Kidney glomerular epithelial cell (primary cell): ENCODE measurements around the gene APMAP.

ENCODE experiments used
- DNase-seq: peaks from one replicate; lab custom pipeline; 2025; lab: John Stamatoyannopoulos, UW

Gene APMAP

DNA sequence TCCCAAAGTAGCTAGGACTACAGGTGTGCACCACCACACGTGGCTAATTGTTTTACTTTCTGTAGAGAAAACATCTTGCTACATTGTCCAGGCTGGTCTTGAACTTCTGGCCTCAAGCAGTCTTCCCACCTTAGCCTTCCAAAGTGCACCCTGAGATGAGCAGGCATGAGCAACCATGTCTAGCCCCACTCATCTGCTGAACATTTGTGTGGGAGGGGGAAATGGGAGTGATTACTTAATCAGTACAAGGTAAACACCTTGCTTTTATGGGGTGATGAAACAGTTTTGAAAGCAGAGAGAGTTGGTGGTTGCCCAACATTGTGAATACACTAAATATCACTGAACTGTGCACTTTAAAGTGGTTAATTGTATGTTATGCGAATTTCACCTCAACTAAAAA lies 5.3 kb downstream of the APMAP start:
- DNase-seq: no peak

DNA sequence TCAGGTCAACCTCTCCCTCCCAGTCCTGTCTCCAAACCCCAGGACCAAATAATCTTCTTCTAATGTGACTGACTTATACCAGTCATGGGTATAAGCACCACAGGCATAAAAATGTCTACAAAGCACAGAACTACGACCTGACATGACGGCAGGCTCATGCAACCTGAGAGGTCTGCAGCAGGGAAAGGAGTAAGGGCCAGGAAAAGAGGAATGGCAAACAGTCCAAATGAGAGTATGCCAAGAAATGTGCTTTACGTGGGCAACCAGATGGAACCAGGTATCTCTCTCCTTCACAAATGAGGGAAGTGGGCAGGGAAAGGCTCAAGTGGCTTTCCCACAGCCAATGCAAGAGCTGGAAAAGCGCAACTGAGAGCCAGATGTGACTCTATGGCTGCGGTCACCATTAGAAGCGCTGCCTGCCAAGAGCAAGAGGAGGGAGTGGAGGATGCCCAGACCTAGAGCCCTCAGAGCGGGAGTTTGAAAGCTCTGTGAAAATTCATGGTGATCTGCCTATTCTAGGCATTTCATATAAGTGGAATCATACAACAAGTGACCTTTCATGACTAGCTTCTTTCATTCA lies 6.0 kb downstream of the APMAP start:
- no peak for DNase-seq

DNA sequence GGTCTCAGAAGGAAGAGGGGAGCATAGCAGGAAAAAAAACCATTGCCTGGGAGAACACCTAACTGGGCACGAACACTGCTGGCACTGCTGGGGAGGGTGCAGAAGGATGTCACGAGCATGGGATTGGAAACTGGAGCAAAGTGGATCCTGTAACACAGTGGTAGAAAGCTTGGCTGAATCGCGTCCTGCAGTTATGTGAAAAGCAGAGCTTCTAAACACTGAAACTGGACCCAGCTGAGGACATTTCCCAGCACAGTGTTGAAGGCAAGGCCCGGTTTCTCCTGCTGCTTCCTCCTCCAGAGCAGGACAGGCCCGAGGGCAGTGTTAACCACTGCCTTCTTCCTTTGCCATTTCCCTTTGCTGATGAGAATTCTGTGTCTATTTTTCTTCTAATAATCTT lies 6.7 kb downstream of the APMAP start:
- no peak for DNase-seq

DNA sequence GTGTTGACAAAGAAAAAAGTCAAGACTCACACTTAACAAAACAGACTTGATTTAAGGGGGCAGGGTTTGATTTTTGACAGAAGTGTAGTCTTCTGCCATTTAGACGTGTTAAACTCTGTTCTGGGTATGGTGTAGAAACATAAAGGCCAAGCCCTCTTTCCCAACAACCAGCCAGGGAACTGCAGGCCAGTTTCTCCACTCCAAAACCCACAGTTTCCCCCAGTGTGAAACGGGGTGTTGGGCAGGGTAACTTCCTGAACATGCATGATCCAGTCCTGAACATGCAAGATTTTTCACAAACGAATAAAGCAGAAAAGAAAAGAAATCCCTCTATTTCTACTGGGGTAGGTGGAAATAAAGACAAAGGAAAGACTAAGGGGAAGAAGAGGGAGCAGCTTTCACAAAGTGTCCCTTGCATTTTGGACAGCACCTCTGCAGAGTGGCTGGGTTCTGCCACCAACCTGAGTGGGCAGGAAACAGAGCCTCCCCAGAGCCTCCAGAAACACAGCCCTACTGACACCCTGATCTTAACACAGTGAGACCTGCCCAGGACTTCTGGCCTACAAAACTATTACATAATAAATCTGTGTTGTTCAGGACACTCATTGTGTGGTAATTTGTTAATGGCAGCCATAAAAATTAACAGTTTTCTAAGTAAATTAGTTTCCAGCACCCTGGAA lies 7.5 kb downstream of the APMAP start:
- no peak for DNase-seq

DNA sequence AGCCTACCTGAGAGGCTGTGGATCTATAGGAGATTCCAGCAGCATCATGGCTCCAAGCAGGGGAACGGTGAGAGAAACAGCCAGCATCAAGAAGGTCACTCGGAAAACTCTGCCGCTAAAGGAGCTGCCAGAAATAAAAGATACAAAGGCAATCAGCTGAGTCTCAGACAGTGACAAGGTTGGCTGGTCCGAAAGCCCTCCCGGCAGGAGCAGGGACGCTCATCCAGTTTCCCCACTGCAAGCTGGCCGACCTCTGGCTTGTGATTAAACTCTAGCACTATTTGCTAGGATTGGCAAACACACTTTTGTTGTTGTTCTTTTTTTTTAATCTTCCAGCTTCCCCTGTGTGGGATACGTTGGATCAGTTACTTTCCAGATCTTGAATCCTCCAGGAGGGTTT lies 8.7 kb downstream of the APMAP start:
- DNase-seq: no peak

DNA sequence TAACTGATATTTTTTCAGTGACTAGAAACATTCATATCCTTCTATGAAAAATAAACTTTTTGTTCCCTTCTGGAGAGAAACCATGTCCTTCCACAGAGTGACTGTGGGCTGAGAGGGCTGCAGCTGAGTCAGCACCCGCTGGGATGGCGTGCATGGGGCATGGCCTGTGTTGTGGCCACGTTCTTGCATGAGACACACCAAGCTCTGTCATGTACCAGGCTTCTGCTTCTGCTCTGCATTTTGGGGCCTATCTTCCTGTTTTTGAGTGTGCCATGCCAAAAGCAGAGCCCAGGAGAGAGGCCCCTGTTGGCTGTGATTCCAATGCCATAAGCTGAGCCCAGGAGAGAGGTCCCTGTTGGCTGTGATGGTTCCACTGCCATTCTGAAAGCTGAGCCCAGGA lies 10.8 kb downstream of the APMAP start:
- no peak for DNase-seq

DNA sequence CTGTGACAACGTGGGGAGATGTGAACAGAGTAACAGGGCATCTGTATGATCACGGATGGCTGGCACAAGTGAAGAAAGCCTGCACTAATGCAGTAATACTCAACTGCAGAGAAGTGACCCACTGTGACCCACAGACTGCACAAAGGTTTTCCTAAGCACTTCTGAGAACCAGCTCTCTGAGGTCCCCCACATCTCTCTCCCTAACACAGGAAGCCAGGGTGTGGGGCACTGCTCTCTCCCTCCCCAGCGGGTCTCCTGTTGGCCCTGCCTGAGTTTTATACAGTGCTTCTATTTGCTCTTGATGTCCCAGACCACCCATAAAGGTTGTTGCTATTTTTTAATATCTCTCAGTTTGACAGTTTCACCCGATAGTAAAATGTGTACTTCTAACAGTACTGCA lies 11.3 kb downstream of the APMAP start:
- DNase-seq: no peak

DNA sequence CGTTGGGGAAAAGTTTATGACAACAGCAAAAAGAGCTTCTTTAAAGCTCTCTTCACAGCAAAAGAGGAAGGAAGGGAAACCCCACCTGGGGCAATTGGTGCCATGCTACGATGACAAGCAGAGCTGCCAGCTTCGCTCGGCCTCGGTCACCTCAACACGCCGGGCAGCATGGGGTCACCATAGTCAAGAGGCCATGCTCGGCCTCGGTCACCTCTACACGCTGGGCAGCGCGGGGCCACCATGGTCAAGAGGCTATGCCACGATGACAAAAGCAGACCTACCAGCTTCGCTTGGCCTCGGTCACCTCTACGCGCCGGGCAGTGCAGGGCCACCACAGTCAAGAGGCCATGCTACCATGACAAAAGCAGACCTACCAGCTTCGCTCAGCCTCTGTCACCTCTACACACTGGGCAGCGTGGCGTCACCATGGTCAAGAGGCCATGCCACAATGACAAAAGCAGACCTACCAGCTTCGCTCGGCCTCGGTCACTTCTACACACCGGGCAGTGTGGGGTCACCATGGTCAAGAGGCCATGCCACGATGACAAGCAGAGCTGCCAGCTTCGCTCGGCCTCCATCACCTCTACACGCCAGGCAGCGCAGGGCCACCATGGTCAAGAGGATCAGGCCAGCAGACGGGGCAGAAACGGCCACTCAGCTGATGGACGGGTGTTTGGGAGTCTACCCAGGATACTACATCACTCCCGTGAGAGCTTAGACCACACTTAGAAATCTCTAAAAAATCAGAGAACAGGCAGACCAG lies 12.1 kb downstream of the APMAP start:
- no peak for DNase-seq

DNA sequence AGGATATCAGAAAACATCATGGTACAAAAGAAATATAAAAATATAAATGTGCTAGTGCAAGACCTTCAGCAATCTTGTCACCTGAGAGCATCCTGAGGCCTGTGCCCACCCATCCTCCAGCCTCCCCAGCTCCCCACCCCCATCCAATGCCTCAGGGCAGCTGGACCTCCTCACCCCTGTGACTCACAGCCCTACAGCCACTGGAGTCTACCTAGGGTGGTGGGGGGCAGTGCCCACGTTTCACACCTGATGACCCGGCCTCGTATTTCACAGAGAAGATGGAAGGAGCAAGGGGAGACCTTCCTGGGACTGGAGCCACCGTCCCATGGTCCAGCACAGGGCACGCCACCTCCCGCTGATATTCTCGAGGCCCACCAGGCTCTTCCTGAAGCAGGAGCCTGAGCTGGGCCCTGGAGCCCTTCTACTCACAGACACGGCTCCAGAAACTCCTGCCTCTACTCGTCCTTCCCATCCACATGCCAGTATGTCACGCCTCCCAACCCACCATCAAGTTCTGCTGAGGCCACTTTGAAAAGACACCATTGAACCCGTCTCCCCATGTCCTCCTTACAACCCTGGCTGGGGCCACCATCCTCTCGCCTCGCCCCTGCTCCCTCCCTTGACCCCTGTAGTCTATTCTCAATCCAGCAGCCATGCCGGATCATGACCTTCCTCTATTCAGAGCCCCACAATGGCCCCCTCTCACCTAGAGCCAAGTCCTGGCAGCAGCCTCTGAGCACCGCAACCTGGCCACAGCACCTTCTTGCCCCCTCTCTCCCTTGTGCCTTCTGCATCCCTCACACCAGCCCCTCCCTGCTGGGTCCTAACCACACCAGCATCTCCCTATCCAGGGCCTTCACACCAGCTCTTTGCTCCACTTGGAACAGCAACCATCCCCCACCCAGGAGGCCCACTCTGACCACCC lies 13.3 kb downstream of the APMAP start:
- no peak for DNase-seq

DNA sequence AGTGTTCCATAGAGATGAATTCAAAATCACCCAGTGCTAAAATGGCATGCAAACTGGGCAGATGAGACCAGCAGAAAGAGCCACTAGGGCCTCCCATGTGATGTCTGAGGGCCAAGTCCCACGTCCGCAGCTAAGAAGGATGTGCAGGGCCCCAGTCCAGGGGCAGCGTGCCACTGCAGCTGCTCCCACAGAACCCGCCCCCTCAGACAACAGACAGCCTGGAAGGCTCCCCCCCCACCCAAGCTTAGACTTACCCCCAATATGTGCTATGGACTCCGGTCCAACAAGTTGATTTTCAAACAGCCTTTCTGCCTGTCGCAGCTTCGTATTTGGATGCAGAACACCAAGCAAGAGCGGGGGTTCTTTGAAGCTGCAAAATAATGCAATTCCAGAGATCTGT lies 14.0 kb downstream of the APMAP start:
- DNase-seq: no peak

DNA sequence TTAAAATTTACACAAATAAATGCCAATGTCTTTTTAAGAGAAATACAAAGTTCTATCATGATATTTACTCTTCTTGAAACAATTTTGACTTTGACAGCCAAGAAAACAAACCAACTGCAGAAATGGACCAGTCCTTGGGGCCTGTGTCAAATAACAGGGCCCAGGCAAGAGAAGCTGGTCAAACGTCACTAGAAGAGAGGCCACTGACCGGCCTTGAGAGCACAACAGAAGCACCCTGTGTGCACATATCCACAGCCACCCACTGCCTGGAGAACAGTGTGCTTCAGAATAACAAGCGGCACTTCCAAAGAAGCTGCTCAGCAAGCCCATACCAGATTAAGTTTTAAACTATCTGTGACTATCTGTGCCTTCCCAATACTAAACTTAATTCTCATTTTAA lies 14.8 kb downstream of the APMAP start:
- DNase-seq: no peak

DNA sequence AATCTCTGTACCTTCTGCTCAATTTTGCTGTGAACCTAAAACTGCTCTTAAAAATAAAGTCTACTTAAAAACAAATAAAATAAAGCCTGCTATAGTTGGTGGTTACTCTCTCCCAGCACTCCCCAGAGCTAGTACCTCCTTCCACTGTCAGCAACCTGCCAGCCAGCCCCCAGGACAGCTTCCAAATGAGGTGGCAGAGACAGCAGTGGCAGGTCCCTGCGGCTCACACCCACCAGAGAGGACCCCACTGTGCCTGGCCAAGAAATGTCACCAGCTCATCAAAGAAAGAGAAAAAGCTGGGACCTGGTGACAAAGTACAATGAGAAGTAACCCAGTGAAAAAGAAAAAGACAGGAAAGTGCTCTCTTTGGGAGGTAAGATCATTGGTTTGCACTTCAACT lies 15.2 kb downstream of the APMAP start:
- DNase-seq: no peak

DNA sequence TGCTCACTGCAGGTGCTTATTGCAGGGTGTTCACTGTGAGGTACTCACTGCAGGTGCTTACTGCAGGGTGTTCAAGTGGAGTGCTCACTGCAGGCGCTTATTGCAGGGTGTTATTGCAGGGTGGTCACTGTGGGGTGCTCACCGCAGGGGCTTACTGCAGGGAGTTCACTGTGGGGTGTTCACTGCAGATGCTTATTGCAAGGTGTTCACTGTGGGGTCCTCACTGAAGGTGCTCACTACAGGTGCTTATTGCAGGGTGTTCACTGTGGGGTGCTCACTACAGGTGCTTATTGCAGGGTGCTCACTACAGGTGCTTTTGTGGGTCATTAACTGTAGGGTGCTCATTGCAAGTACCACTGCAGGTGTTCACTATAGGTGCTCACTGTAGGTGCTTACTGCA lies 20.2 kb downstream of the APMAP start:
- DNase-seq: no peak

DNA sequence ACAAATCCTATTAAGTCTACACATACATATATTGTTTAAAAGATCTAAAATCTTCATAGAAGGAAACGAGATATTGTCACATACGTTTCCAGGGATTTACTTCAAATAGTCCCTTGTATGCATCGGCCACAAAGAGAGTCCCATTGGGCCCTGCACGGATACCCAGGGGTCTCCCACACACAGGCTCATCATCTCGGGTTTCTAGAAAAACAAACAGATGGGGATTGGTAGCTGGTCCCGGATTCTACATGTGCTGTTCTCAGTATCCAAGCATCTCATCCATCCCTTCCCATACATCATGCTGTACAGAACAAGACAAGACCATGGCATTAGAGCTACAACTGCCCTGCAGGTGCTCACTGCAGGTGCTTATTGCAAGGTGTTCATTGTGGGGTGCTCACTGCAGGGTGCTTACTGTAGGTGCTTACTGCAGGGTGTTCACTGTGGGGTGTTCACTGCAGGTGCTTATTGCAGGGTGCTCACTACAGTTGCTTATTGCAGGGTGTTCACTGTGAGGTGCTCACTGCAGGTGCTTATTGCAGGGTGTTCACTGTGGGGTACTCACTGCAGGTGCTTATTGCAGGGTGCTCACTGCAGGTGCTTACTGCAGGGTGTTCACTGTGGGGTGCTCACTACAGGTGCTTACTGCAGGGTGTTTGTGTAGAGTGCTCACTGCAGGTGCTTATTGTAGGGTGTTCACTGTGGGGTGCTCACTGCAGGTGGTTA lies 21.0 kb downstream of the APMAP start:
- no peak for DNase-seq

DNA sequence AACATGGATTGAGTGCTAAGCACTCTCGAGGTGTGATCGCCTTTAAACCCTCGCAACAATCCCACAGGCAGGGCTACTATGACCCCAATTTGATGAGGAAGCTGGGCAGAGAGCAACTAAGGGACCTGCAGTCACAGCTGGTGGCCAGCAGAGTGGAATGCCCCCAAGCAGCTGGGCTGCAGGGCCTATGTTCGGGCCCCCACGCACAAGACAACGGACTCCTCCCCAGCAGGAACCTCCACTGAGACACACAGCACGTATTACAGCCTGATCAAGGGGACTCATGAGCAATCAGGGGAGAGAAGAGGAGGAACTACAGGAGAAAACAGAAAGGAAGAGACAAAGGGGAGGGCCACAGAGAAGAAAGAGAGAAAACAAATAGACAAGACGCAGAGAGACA lies 21.8 kb downstream of the APMAP start:
- no peak for DNase-seq

DNA sequence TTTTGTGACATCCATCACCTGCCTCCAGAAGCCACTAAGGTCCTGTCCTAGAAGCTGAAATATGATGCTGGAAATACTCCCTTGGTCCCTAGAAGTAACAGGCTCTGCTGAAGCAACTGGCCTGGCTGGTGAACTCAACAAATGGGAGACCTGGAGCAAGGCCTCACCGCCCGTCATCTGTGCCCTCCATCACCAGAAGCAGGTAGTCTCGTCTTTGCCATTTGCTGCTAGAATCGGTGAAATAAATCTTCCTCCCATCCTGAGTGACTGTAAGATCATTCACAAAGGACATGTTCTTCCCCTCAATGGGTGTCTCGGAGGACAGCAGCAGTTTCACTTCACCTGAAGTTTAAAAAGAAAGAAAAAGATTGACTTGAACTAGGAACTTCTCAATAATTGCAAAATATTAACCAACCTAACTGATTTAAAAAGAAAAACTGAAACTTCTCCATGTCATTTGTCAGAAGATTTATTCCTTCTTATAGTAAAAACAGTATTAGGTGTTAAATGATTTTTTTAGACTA lies 22.5 kb downstream of the APMAP start:
- no peak for DNase-seq

DNA sequence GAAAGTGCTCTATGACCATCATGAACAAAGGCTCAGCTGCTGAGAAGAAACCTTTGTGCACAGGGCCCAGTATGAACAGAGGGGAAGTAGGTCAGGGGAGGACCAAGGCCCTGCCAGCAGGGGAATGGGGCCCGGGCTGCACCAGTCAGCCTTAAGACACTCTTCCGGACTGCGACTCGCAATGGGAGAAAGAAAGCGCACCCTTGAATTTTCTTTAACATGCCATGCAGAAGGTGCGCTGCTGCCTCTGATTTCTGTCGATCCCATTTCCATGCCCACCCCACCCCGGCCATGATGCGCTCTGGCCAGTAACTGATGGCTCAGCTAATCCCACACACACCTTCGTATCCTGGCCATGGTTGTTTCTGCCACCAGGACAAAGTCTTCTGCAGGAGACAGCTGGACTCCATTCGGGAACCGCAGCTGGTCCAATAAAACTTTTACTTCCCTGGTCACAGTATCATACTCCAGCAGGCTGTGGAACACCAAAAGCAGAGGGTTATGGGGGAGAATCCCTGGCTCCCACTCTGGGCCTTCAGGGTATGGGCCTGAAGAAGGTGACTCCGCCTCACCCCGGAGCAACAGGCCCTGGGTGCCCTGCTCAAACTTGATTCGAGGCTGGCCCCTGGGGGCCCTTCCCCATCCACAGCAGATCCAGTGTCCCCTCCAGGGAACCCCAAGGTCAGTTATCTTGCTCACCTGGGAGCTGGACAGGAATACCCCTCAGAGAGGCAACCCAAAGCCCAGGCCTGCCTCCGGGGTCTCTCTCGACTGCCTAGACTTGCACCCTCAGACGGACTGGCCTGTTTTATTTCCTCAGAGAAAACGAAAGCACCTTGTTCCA lies 23.1 kb downstream of the APMAP start:
- no peak for DNase-seq

DNA sequence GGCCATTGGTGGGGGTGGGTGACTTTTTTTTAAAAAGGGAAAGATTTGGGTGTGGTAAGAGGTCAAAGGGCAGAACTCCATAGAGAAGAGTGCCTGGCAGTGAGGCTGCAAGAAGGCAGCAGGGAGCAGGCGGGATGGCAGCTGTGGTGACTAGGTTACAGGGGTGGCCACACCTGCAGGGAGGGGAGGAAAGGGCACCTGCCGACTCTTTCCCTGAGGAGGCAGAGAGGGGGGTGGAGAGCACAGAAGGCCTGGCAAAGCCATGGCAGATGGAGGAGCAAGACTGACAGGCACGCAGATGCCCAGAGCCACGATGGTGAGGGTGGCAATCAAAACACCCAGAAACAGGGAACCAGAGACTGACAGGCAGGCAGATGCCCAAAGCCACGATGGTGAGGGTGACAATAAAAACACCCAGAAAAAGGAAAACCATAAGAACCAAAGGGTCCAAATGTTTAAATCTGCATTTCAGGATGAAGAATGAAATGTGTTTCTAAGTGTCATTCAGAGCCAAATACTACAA lies 24.2 kb downstream of the APMAP start:
- no peak for DNase-seq

DNA sequence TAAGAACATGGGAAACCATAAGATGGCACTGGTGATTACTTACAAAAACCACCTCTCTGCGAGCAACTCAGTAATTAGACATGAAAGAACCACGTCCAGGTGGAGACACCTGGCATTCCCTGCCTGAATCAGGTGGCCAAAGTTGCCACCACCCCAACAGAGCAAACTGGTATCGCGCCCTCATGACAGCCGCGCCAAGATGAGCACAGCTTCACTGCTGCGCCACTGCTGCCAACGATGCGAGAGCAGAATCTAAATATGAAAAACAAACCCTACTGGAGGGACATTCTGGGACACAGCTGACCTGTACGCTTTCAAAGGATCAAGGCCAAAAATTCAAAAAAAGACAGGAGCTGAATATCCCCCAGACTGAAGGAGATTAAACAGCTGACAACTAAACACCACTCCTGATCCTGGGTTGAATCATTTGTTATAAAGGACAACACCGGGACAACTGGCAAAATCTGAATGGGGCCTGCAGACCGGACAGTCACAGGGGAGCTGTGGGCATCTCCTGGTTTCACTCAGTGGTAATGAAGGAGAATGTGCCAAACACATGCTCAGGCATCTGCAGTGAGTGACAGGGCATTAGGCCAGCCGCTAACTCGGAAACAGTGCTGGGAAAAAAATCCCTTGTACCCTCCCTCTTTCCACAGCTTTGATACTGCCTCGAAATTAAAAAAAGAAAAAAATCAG lies 26.1 kb downstream of the APMAP start:
- DNase-seq: no peak
